Kidney tubule cell (primary cell): ENCODE results near the gene DNAH9.

Experiments used
- DNase-seq: peaks from one replicate; pipeline ENCODE4 v3.0.0-alpha.2; 2018; ENCODE audit warnings: low spot score

Gene DNAH9

DNA sequence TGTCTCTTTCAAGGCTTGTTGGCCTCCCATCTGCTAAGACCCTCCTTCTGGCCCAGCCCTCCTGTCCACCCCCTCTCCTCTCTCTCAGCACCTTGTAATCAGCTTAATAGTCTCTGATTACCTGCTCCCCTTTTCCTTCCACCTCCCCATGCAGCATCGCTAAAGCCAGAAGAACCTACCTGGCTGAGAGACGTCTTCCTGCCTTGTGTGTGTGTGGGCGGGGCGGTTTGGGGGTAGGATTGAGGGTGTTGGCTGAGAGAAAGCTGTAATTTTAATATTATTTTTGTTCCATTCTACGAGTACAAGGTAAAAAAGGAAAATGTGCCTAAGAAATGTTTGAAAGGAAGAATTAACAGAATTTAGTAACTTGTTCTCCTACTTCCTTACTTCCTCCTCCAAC is 3.4 kb downstream of the DNAH9 start:
- DNase-seq, result no peak

DNA sequence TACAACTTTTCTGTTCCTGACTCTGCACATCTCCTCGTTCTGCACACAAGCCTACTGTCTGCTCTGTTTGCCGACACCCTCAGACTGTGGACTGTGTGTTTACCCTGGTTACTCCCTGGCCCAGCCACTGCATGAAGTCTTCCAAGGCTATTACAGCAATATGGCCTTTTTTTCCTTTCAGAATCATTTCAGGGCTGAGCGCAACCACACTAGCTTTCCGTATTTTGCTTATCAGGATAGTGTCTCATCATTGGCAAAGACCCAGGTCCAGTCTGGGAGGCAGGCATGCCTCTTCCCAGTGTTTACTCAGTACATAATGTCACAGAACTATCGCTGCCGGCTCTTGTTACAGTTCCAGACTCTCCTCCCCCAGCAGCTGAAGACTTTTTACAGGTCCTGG is 10.1 kb downstream of the DNAH9 start:
- no peak for DNase-seq

DNA sequence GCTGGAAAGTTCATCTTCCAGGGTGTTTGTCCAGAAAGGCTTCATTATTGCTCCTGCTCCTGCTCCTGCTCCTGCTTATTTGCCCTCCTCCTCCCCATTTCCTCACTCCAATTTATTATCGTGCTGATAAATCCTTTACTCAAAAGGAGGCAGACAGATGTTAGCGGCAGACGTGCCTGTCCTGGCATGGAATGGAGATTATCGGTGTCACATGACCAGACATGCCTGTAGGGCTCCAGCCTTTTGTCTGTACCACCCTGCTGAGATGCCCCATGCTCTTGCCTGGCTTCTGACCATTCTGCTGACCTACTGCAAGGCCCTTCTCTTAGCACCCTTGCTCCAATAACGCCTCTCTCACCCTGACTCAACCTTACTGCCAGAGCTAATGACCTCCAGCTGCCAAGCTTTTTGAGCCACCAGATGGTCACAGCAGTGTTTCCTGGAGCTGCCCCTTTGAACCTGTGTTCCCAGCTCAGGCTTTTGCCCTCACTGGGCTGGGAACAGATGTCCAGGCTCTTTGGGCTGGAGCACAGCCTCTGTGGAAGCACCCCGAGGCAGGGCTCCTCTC is 12.8 kb downstream of the DNAH9 start:
- no peak for DNase-seq

DNA sequence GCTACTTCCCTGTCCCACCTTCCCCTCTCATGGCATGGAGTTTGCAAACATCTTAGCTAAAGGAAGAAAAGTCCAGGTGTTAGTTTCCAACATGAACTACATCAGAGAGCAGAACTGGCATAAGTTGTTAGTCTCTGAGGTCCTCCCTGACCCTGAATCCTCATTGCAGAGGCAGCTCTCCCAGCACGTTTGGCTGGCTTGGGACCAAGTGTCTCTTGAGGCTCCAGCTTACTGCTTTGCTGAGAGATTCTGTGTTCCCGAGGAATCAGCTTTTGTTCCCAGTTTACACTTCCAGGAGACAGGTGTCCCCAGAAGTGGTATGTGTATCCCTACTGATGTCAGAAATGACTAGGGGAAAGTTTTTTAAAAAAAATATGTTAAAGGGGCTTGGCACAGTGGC is 14.7 kb downstream of the DNAH9 start:
- no peak for DNase-seq

DNA sequence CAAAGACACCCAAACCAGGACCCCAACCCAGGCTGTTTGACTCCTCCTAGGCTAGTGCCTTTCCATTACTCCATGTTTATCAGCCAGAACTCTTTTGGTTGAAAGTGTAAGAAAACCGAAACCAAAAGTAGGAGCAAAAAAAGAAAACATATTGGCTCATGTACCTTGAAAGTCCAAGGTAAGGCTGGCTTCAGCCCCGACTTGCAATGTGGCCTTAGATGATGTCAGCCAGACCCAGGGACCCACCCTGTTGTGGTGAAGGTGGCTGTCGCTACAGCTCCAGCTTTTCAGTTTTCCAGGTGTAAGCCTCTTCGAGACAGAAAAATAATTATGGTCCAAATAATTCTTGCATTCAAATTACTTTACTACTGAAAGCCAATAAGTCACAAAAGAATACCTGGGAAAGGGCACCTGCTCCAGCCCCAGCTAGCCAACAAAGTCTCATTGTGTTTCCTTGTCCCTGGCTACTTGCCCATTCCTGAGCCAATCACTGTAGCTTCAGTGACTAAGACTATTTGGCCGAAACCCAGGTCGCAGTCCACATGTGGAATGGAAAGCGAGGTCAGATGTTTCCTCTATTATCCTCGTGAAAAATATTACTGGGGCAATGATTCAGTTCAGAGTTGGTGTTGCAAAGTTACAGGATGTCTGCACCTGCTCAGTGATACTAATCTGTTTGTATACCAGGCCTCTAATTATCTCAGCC is 20.7 kb downstream of the DNAH9 start:
- DNase-seq, result peak; percentile 90

DNA sequence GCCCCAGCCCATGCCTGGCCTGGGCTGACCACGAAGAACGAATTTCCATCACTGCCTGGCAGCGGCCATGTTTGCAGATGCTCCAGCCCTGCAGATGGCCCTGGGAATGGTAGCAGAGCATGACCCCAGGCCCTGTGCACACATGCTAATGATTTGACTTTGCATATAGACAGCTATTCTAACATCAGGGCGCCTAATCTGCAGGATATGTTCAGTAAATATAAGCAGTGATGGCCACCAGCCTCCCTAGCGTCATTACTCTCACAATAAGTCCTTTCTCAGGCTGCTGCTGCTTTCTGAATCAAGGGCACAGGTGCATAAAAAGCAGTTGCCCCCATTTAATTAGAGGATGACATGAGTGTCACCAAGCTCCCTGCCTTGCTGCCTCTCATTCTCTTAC is 24.2 kb downstream of the DNAH9 start:
- DNase-seq, result no peak

DNA sequence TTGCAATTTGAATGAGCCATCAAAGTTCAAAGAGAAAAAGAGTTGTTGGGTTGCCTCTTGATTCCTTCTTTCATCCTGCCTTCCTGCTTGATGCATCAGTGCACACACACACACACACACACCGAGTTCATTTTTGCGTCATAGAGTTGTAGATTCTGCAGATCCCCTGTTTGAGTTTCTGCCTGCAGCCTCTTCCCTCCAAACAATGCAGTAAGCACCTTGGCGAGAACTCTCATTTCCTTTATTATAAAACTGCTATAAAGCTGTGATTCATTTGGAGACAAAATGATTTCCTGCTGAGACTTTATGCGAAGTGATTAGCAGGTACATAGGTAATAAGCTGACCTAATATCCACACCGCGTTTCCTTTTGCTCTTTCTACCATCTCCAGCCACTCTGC is 26.7 kb downstream of the DNAH9 start:
- DNase-seq, result peak; percentile 9

DNA sequence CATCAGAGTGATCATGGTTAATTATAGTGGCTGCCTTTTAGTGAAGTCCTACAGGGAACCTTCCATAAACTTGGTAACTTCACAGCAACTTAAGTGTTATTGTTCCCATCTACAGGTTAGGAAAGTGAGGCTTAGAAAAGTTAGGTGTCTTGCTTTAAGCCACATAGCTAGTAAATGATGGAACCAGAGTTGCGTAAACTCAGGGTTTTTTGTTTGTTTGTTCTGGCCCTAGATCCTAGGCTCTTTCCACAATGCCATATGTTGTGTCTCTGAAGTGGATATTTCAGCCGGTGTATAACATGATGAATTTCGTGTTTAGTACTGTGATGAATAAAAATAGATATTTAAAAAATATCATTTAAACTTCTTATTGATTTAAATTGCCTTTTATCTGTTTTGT is 27.6 kb downstream of the DNAH9 start:
- no peak for DNase-seq

DNA sequence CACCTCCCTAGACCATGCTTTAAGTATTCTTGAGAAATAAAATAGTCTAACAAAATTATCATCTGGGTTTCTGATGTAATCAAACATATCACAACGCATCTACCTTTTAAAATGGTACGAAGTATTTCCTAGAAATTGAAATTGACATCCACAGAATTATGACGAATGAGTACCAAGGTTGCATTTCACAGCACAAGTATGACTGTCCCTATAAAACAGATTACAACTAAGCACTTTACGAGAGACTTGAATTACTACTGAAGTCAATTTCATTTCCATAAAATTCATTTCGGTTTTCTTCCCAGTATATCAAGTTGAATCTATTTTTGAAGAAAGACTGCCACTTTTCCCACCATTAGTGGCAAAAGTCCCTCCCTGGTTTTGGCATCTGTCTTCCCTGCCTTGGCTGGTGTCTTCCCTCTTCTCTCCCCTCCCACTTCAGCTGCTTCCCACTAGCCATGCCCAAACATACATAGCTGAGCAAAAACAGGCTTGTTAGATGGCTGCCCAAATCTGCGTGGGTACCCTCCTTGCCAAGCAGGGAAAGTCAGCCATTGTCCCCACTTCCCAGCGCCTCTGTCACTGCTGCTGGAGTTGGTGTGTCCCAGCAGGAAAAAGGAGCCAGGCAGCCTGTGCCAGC is 29.2 kb downstream of the DNAH9 start:
- DNase-seq, result no peak

DNA sequence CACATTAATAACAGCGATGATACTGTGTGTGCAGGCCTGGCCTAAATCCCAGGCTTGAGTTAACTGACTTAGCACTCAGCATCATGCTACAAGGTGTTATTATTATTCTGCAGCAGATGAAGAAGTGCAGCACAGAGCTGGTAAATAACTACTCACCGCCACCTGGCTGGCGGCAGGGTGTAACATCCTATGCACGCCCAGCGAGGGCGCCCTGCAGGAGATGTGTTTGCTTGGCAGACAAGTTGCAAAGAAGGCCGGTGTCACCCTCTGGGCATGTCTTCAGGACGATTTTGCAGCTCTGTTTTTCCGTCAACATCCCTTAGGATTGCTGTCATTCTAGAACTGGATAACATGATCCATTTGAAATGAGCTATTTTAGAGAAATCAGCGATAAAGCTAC is 30.1 kb downstream of the DNAH9 start:
- no peak for DNase-seq

DNA sequence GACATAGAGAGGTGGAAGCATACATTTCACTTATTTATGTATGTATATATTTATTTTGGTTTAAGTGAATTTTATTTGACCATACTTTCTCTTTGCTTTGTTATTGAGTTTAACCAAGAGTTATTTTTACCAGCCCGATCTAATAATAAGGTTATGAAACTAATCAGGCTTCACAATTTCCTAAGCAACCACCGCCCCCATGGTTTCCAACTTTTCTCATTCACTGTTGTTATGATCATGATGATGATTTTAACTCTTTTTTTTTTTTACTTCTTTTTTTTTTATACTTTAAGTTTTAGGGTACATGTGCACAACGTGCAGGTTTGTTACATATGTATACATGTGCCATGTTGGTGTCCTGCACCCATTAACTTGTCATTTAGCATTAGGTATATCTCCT is 30.6 kb downstream of the DNAH9 start:
- no peak for DNase-seq

DNA sequence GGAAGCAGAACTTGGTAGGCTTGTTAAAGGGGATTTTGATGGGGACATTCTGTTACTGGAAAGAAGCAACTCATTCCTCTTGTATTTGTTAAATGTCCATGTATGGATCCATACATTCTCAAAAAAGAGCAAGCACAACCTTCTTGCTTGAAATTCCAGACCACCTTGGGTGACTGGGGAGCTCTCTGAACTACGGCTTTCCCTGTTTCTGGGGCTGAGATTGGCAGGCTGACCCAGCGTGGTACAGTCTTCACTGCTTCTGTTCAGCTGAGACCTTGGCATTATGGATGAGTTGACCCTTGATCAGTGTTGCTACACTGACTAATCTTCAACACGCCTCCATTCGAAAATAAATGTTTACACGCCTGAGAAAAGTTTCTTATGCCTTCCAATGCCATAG is 38.5 kb downstream of the DNAH9 start:
- DNase-seq, result no peak

DNA sequence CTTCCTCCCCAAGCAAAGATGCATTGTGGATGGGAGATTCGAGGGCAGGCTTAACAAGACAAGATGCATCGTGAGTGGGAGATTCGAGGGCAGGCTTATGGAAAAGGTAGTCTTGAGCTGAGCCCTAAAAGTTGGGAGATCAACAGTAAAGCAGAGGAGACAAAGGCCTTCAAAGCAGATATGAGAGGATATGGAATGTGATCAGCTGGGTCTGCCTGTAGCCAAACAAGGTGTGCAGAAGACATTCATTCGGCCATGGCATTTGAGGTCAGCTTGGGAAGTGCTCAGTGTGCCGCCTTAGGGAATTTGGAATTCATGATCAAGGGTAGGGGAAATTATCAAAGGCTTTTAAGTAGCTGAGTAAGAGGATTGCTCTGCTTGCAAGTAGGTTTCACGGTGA is 39.5 kb downstream of the DNAH9 start:
- no peak for DNase-seq

DNA sequence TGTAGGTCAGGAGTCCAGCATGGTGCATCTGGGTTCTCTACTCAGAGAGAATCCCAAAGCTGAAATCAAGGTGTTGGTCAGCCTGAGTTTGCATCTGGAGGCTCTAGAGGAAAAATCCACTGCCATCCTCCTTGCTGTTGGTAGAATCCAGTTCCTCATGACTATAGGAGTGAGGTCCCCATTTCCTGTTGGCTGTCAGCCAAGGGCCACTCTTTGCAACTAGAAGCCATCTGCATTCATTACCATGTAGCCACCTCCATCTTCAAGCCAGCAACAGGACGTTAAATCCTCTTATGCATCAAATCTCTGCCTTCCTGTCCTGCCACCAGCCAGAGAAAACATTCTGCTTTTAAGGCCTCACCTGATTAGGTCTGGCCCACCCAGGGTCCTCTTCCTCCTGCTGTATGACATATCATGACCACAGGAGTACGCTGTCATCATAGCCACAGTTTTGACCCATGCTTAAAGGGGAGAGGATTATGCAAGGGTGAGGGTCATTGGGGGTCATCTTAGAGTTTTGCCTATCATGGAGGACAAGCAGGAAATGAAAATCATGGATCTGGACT is 40.5 kb downstream of the DNAH9 start:
- no peak for DNase-seq

DNA sequence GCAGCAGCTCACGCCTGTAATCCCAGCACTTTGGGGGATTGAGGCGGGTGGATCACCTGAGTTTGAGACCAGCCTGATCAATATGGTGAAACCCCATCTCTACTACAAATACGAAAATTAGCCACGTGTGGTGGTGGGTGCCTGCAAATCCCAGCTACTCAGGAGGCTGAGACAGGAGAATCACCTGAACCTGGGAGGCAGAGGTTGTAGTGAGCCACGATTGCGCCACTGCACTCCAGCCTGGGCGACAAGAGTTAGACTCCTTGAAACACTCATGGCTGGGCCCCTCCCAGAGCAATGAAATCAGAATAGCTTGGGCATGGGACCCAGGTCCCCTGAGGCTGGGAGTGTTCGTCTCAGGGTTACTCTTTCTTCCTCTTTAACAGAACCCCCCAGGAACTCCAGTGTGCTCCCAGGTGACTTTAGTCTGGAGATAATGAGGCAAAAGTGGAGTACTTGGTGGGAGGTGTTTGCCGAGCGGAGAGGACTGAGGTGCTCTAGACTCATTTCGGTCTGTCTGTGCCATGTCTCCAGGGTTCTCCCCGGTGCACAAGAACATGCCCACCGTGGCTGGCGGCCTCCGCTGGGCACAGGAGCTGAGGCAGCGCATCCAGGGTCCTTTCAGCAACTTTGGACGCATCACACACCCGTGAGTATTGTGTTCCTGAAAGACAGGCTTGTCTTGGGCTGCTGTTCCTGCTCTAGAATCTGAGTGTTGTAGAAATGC is 41.6 kb downstream of the DNAH9 start:
- no peak for DNase-seq

DNA sequence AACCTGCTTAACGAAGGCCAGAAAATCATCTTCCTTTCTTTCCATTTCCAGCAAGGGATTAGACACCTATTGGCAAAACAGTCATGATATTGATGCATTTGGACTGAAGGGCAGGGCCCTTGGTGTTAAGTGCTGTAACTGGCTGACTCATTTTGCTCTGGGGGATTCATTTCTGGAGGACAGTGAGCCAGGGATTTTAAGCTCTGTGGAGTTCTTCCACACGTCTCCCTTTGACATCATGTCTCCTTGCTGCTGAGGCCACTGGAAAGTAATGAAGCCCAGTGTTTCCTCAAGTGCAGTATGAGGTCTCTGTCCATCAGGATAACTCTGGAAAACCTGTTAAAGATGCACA is 42.2 kb downstream of the DNAH9 start:
- no peak for DNase-seq

DNA sequence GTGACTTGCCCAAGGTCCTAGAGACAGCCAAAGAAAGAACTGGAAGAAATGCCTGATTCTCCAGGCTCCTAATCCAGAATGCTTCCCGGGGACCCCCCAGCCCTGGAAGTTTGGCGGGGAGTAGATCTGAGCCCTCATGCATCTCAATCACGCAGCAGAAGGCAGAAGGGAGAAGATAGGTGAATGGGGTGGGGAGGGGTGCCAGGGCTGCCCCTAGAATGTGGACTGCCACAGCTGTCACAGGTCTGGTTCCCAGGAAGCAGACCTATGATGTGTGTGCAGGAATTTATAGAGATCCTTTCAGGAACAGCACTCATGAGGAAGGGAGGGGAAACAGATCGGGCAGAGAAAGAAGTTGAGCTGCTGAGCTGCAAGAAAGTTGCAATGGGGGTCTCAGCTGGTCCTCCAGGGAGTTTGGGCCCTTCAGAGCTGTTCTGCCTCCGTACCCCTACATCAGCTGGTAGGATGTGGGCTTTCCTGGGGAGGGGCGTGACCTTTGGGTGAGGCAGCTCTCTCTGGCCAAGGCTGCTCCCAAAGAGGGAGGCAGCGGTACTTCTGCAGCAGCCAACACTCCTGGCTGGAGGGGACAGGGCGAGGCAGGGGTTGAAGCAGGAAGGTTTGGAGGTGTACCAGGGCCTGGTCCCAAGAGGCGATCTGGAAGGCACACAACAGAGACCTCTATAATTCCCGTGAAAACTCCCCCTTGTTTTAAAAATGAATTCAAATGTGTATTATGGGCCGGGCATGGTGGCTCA is 43.4 kb downstream of the DNAH9 start:
- DNase-seq, result no peak

DNA sequence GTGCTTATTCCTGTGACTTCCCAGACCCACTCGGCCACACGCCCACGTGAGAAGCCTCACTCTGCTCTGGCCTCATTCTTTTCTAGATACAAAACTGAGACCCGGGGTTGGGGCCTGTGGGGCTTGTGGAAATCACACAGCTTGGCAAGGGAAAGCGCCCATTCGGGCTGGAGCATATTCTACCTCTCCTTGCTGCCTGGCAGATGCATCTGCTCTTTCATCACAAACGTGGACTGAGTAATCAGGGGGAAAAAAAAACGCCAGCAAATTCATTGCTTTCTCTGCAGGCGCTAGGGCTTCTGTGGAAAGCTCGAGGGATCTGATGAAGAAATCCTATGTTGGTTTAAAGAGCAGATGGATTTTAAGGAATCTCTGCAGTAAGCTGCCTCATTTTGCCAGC is 44.4 kb downstream of the DNAH9 start:
- no peak for DNase-seq

DNA sequence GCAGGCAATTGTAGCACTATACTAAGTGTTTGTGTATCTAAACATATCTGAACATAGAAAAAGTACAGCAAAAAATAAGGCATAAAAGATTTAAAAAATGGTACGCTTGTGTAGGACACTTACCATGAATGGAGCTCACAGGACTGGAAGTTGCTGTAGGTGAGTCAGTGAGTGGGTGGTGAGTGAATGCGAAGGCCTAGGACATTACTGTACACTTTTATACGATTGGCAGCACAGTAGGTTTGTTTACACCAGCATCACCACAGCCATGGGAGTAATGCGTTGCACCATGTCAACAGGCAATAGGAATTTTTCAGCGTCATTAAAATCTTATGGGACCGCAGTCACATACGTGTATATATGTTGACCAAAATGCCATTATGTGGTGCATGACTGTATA is 45.6 kb downstream of the DNAH9 start:
- DNase-seq, result peak; percentile 12

DNA sequence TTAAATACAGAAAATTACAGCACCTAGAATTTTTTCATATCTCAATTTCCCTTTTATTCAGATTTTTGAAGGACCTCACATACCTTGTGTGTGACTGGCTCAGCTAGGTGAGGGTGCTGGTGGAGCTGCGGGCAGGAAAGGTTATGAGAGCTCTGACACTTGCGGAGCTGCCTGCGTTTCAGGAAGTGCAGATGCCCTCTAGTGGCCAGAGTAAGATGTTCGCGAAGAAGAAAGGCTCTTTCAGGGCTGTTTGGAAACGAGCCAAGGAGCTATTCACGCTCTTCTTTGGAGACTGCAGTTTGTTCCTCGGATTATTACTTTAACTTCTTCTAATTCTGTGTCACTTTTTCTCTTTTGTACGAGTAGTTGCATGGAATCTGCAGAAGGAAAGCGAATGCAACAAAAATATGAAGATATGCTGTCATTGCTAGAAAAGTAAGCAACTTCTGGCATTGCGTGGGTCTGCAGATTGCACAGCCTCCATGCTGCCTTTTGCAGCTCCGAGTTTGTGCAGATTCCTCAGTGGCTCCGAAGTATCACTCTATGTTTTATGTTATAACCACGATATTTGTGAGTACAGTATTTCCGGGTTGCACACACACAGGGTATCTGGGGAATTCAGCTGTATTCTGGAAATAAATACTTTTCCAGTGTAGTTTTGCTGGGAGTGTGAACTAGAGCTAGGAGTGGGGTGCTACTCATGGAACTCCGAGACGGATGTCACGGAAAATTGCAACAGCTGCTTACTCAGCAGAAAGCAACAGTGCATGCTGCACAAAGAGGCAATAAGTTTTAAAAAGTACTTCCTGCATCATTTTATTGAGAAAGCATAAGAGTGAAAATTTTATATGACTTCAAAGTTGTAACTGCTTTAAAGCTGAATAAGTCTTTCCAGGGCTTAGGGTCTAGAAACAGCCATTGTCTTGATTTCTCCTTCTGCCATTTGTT is 46.3 kb downstream of the DNAH9 start:
- peak; percentile 85 for DNase-seq

DNA sequence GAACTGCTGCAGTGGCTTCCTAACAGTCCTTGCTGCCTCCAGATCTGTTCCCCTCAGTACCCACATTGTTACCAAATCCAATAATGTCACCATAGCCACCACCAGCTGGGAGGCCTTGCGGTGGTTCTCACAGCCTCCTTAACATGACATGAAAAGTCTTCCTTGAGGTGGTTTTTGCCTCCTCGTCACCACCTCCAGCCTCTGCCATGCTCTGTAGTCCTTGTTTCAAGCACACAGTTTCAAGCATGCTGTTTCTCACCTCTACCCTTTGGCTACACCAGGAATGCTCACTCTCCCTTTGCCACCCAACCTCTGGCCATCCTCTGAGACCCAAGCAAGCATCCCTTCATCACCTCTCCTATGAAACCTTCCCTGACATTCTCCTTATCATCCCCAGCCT is 47.2 kb downstream of the DNAH9 start:
- DNase-seq, result no peak
